GM19324 (cell line): ENCODE results near the gene TBC1D3L.
"Not testable (repeated sequence)": the region's sequence is repeated elsewhere in the genome, so short reads cannot be mapped to it uniquely, and the experiment has no call there.

Source experiments
- ATAC-seq: cut with Tn5 transposase; IDR thresholded peaks from one replicate; pipeline ENCODE4 v1.9.1; 2021; ENCODE audit warnings: mild to moderate bottlenecking, moderate library complexity; ENCODE audit not compliant: unreplicated experiment, low FRiP score

The TBC1D3L gene

DNA sequence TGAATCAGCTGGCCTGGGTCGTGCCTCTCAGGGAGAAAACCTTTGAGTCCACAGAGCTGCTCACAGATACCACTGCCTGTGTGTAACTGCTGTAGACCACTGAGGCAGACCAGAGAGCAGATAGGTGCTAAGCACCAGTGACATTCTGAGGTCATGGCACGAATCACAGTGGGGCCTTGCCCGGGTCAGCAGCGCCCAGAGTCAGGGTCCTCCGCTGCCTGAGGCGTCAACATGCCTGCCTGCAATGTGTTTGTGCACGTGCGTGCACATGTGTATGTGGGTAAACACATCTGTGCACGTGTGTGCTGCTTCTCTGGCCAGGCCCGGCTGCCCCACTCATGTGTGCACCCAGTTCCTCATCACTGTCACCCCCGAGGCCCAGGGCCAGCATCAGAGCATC, at the start of gene TBC1D3L:
TSS of gene TBC1D3L (minus strand) at position 101 of the 400 bp plus-strand sequence. CDS start 1,540 bp downstream, outside the sequence.
- ATAC-seq, result not testable (repeated sequence)

DNA sequence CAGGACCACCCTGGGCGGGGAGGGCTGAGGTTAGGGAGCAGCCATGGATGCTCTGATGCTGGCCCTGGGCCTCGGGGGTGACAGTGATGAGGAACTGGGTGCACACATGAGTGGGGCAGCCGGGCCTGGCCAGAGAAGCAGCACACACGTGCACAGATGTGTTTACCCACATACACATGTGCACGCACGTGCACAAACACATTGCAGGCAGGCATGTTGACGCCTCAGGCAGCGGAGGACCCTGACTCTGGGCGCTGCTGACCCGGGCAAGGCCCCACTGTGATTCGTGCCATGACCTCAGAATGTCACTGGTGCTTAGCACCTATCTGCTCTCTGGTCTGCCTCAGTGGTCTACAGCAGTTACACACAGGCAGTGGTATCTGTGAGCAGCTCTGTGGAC, 14.8 kb upstream of the TBC1D3L start, which contains the start of gene TBC1D3D:
TSS of gene TBC1D3D (plus strand) at position 301 of the 400 bp plus-strand sequence. CDS start 1,585 bp downstream, outside the sequence.
- not testable (repeated sequence) for ATAC-seq
